Mesenchymal stem cell (in vitro differentiated cells and primary cell): ENCODE results near the gene HOXC13. TPM values are rescaled to one million over a fixed set of nuclear protein-coding genes. Genes with fewer than 3 reads are reported as not detected.
A peak's percentile ranks its signal among the peaks of the same experiment; 100 is the strongest.

Experiments
- DNase-seq: peaks from one replicate; pipeline ENCODE4 v3.0.0-alpha.2; 2013
- H2AFZ ChIP-seq: one replicate; pipeline ENCODE4 v1.6.1; 2013; ENCODE audit warnings: low read depth, mild to moderate bottlenecking, control low read depth, inconsistent platforms, low read length, moderate library complexity
- H2AK5ac ChIP-seq: 2 replicates; pipeline ENCODE4 v1.6.1; 2013; ENCODE audit warnings: low read length, moderate library complexity, mild to moderate bottlenecking, inconsistent platforms; ENCODE audit not compliant: severe bottlenecking
- H2BK120ac ChIP-seq: one replicate; pipeline ENCODE4 v1.6.1; 2013; ENCODE audit warnings: low read depth, mild to moderate bottlenecking, inconsistent platforms, low read length, moderate library complexity
- H2BK12ac ChIP-seq, 2 experiments: one replicate each; pipeline ENCODE4 v1.6.1; 2013; ENCODE audit warnings: inconsistent platforms in 2 of 2, low read length in 2 of 2, mild to moderate bottlenecking in 2 of 2, moderate library complexity in 2 of 2, control low read depth in 1 of 2
- H2BK15ac ChIP-seq: one replicate; pipeline ENCODE4 v1.6.1; 2013; ENCODE audit warnings: mild to moderate bottlenecking, low read depth, inconsistent platforms; ENCODE audit not compliant: poor library complexity, severe bottlenecking
- H2BK5ac ChIP-seq: 2 replicates; pipeline ENCODE4 v1.6.1; 2013; ENCODE audit warnings: low read depth, mild to moderate bottlenecking, low read length, control low read depth, inconsistent platforms; ENCODE audit not compliant: poor library complexity, severe bottlenecking
- H3K14ac ChIP-seq, 2 experiments: one replicate each; pipeline ENCODE4 v1.6.1; 2013; ENCODE audit warnings: inconsistent platforms in 2 of 2, low read length in 2 of 2, control low read depth in 1 of 2, mild to moderate bottlenecking in 1 of 2, moderate library complexity in 1 of 2
- H3K18ac ChIP-seq, 2 experiments: one replicate each; pipeline ENCODE4 v1.6.1; 2013; ENCODE audit warnings: inconsistent platforms in 2 of 2, low read length in 2 of 2, control low read depth in 1 of 2, low read depth in 1 of 2, mild to moderate bottlenecking in 1 of 2
- H3K23ac ChIP-seq, 2 experiments: one replicate each; pipeline ENCODE4 v1.6.1; 2013; ENCODE audit warnings: inconsistent platforms in 2 of 2, low read length in 2 of 2, mild to moderate bottlenecking in 2 of 2, moderate library complexity in 2 of 2, control low read depth in 1 of 2
- H3K27ac ChIP-seq: 2 replicates; pipeline ENCODE4 v1.5.1; 2013; ENCODE audit warnings: mild to moderate bottlenecking, moderate library complexity, low read length, control low read depth, inconsistent platforms; ENCODE audit not compliant: poor library complexity, severe bottlenecking
- H3K27me3 ChIP-seq, 2 experiments: 2 replicates each; pipeline versions ENCODE4 v1.6.1 to v1.7.0; 2013; ENCODE audit warnings: low read length in 2 of 2, mild to moderate bottlenecking in 2 of 2, moderate library complexity in 2 of 2, control low read depth in 1 of 2, inconsistent platforms in 1 of 2; ENCODE audit not compliant: control insufficient read depth in 1 of 2, insufficient read depth in 1 of 2
- H3K36me3 ChIP-seq, 2 experiments: 2 replicates each; pipeline versions ENCODE4 v1.6.1 to v1.7.0; 2013; ENCODE audit warnings: low read length in 2 of 2, control low read depth in 1 of 2, inconsistent platforms in 1 of 2, low read depth in 1 of 2, mild to moderate bottlenecking in 1 of 2; ENCODE audit not compliant: insufficient read depth in 2 of 2, control insufficient read depth in 1 of 2
- H3K4ac ChIP-seq, 2 experiments: one replicate each; pipeline ENCODE4 v1.6.1; 2013; ENCODE audit warnings: inconsistent platforms in 2 of 2, low read length in 2 of 2, mild to moderate bottlenecking in 2 of 2, moderate library complexity in 2 of 2, control low read depth in 1 of 2, low read depth in 1 of 2
- H3K4me1 ChIP-seq: 2 replicates; pipeline ENCODE4 v1.6.1; 2013; ENCODE audit warnings: low read depth, low read length, control low read depth; ENCODE audit not compliant: control insufficient read depth, insufficient read depth
- H3K4me2 ChIP-seq: 2 replicates; pipeline ENCODE4 v1.6.1; 2013; ENCODE audit warnings: low read length, mild to moderate bottlenecking, inconsistent platforms; ENCODE audit not compliant: poor library complexity, severe bottlenecking
- H3K4me3 ChIP-seq, 2 experiments: 2 replicates each; pipeline versions ENCODE4 v1.5.1 to v1.7.0; 2013; ENCODE audit warnings: low read length in 2 of 2, mild to moderate bottlenecking in 2 of 2, control low read depth in 1 of 2, low read depth in 1 of 2; ENCODE audit not compliant: insufficient read depth in 1 of 2
- H3K79me1 ChIP-seq: replicated peaks from 2 replicates; pipeline ENCODE4 v1.6.1; 2013; ENCODE audit warnings: mild to moderate bottlenecking, control low read depth, low read length, inconsistent platforms; ENCODE audit not compliant: poor library complexity, severe bottlenecking
- H3K9ac ChIP-seq: 2 replicates; pipeline ENCODE4 v1.7.0; 2013; ENCODE audit warnings: mild to moderate bottlenecking, low read length, moderate library complexity
- H3K9me3 ChIP-seq: 2 replicates; pipeline ENCODE4 v1.7.0; 2013; ENCODE audit warnings: mild to moderate bottlenecking, low read length; ENCODE audit not compliant: control insufficient read depth
- H4K8ac ChIP-seq: one replicate; pipeline ENCODE4 v1.6.1; 2013; ENCODE audit warnings: inconsistent platforms, mild to moderate bottlenecking, low read length, moderate library complexity
- H4K91ac ChIP-seq: one replicate; pipeline ENCODE4 v1.6.1; 2013; ENCODE audit warnings: mild to moderate bottlenecking, low read length, inconsistent platforms
- WGBS: methylation state at CpG from one replicate; pipeline ENCODE4 v1.1.7; 2013; ENCODE audit warnings: mixed read lengths; 5-methylcytosine and 5-hydroxymethylcytosine counted together
- polyA plus RNA-seq, 2 experiments: library from polyadenylated mRNA; stranded (reverse); fragments of 200-250 nt; gene quantifications; one replicate each; pipeline ENCODE4 v1.2.3, GENCODE V29; 2013

HOXC13 gene, protein sequence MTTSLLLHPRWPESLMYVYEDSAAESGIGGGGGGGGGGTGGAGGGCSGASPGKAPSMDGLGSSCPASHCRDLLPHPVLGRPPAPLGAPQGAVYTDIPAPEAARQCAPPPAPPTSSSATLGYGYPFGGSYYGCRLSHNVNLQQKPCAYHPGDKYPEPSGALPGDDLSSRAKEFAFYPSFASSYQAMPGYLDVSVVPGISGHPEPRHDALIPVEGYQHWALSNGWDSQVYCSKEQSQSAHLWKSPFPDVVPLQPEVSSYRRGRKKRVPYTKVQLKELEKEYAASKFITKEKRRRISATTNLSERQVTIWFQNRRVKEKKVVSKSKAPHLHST
- not detected for polyA plus RNA-seq (2013, experiment 1 of 2)
- polyA plus RNA-seq (2013, experiment 2 of 2) = not detected

DNA sequence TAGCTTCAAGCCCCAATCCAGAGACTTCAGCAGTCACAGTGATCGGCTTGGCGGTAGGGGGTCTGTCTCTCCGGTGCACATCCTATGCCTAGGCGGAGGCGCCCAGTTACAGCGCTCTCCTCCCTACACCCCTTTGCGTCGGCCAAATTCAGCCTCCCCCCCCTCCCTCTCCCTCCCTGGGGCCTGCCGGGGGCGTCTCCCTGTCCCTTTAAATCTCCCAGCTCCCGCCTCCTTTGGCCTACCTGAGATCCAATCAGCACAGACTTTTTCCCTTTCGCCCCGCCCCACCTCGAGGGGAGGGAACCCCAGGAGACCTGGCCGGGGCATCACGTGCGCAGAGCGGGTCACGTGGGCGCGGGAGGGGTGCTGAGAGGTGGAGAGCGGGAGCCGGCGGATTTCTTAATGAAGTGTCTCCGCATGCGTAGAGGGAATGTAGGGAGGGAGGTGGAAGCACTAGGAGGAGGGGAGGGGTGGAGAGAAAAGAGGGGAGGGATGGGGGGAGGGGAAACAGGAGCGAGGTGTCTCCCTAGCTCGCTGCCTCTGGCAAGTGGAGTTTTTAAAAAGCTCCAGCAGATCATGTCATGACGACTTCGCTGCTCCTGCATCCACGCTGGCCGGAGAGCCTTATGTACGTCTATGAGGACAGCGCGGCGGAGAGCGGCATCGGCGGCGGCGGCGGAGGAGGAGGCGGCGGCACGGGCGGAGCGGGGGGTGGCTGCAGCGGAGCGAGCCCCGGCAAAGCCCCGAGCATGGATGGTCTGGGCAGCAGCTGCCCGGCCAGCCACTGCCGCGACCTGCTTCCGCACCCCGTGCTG is at the start of gene HOXC13:
TSS of gene HOXC13 (plus strand) at position 506 of the 815 bp plus-strand sequence. CDS start at position 582, 76 bp downstream.
- H3K79me1 ChIP-seq = no peaks in the 10 kb centered on the region

DNA sequence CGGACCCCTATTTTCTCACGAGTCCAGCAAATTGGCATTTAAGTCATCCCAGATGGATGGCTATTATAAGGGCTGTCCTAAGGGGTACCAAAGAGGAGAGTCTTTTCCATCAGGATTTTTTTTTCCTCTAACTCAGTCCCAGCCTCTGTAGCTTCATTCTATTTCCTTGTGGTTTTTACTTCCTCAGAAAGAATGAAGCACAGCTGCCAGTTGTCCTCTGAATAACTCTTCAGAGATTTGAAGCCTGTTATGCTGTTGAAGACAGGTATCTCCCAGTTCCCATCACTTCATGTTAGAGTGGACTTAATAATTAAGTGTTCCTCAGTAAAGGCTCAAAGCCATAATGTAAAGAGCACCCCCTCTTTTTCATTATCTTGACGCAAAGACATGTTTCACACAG is 48.5 kb upstream of the HOXC13 start:
- Histone ChIP-seq H2AK5ac (no peak overlapping the region), H3K9ac (no peak overlapping the region), H3K27ac (no peak overlapping the region), H2BK15ac (no peak overlapping the region), H3K23ac (no peak overlapping the region), H3K36me3 (no peaks in the 10 kb centered on the region), H2BK120ac (no peak overlapping the region), H2BK12ac (no peak overlapping the region), H3K9me3 (peaks cover 3% of the 10 kb centered on the region), H3K79me1 (no peaks in the 10 kb centered on the region), H2BK5ac (no peak overlapping the region), H3K4ac (no peak overlapping the region), H3K27me3 (peaks cover 50 to 89% of the 10 kb centered on the region in 2 experiments), H3K14ac (no peak overlapping the region), H3K4me1 (no peaks in the 10 kb centered on the region), H3K18ac (no peak overlapping the region), H4K8ac (no peak overlapping the region), H2AFZ (no peak overlapping the region), H4K91ac (no peak overlapping the region), H3K4me2 (no peak overlapping the region), H3K4me3 (no peak overlapping the region)
- no CpG with 5 or more reads among the region's 3 CpGs for WGBS
- DNase-seq = no peak

More for the DNA sequence above, at the start of gene HOXC13:
- H3K23ac ChIP-seq = peak within 1 kb of the TSS in 1 of 2 experiments; percentile 34
- DNase-seq = peak; percentile 25
- no peak within 1 kb of the TSS for H2AFZ ChIP-seq
- H3K14ac ChIP-seq = no peak within 1 kb of the TSS
- no peaks in the 10 kb centered on the region for H3K9me3 ChIP-seq
- H3K18ac ChIP-seq = no peak within 1 kb of the TSS
- H4K91ac ChIP-seq = no peak within 1 kb of the TSS
- WGBS = 5% methylated on average over 43 of the region's 56 CpGs
- peak within 1 kb of the TSS; percentile 17 for H3K4me2 ChIP-seq
- H2BK15ac ChIP-seq = no peak within 1 kb of the TSS
- no peak within 1 kb of the TSS for H3K27ac ChIP-seq
- no peak within 1 kb of the TSS for H2BK120ac ChIP-seq
- H3K4ac ChIP-seq = no peak within 1 kb of the TSS
- peaks cover 0 to 2% of the 10 kb centered on the region in 2 experiments for H3K36me3 ChIP-seq
- no peak within 1 kb of the TSS for H3K4me3 ChIP-seq
- H3K4me1 ChIP-seq = peaks cover 13% of the 10 kb centered on the region
- H2BK12ac ChIP-seq = no peak within 1 kb of the TSS
- no peak within 1 kb of the TSS for H2AK5ac ChIP-seq
- peaks cover 90 to 96% of the 10 kb centered on the region in 2 experiments for H3K27me3 ChIP-seq
- no peak within 1 kb of the TSS for H4K8ac ChIP-seq
- H2BK5ac ChIP-seq = no peak within 1 kb of the TSS
- H3K9ac ChIP-seq = no peak within 1 kb of the TSS

DNA sequence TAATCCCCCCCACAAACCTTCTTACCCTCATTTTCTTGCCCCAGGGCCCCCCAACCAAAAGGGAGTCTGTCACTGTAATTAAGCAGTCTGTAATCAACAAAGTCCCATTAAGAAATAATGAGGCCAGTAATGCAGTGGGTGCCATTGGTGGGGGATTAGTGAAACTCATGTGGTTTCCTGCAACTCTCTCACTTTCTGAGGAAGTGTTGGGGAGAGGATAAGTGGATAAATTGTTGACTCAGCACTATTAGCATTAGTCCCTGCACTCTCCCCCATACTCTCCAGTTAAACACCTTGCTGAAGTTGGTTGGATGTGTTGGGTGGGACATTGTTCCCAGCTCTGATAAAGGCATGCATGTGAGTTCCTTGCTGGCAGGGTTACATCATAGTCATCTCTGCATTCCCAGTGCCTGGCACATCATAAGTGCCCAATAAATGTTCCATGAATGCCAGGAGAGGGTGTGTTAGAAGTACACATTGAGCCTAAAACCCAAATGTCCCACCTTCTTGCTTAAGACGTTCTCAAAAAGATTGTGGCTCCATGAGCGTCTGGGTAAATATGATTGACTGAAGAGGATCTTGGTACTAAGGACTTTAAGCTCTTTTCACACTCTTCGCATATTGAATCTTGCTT is 45.8 kb upstream of the HOXC13 start:
- Histone ChIP-seq H3K4me3 (no peak overlapping the region), H4K8ac (no peak overlapping the region), H3K9ac (no peak overlapping the region), H3K27ac (no peak overlapping the region), H2AK5ac (no peak overlapping the region), H3K4ac (no peak overlapping the region), H3K79me1 (no peaks in the 10 kb centered on the region), H3K36me3 (no peaks in the 10 kb centered on the region), H2BK5ac (no peak overlapping the region), H3K4me1 (no peaks in the 10 kb centered on the region), H3K18ac (no peak overlapping the region), H3K9me3 (peaks cover 7% of the 10 kb centered on the region), H2BK15ac (no peak overlapping the region), H3K27me3 (peaks cover 61 to 90% of the 10 kb centered on the region in 2 experiments), H4K91ac (no peak overlapping the region), H3K14ac (no peak overlapping the region), H3K4me2 (no peak overlapping the region), H2BK120ac (no peak overlapping the region), H2AFZ (no peak overlapping the region), H3K23ac (no peak overlapping the region), H2BK12ac (no peak overlapping the region)
- DNase-seq = no peak
- WGBS = no CpG with 5 or more reads among the region's 3 CpGs

DNA sequence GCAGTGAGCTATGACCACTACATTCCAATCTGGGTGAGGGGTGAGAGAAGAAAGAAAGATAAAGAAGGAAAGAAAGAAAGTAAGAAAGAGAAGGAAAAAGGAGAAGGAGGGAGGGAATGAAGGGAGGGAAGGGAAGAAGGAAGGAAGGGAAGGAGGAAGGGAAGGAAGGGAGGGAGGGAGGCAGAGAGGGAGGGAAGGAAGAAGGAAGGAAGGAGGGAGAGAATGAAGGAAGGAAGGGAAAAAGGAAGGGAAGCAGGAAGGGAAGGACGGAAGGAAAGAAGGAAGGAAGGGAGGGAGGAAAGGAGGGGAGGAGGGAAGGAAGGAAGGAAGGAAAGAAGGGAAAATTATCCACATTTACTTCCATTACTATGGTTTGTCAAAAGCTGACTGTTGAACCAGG is 39.4 kb upstream of the HOXC13 start:
- peaks cover 4% of the 10 kb centered on the region for H3K9me3 ChIP-seq
- H3K79me1 ChIP-seq = no peaks in the 10 kb centered on the region
- no peak overlapping the region for H2BK12ac ChIP-seq
- no peak overlapping the region for H4K91ac ChIP-seq
- no CpG with 5 or more reads among the region's 1 CpG for WGBS
- no peak overlapping the region for H3K27ac ChIP-seq
- no peak overlapping the region for H2AFZ ChIP-seq
- no peaks in the 10 kb centered on the region for H3K36me3 ChIP-seq
- H3K18ac ChIP-seq = no peak overlapping the region
- H3K9ac ChIP-seq = no peak overlapping the region
- no peaks in the 10 kb centered on the region for H3K4me1 ChIP-seq
- H3K4me2 ChIP-seq = no peak overlapping the region
- no peak overlapping the region for H4K8ac ChIP-seq
- DNase-seq = no peak
- H3K27me3 ChIP-seq = peaks cover 52 to 79% of the 10 kb centered on the region in 2 experiments
- H3K4ac ChIP-seq = no peak overlapping the region
- no peak overlapping the region for H2BK15ac ChIP-seq
- H2BK5ac ChIP-seq = no peak overlapping the region
- no peak overlapping the region for H2BK120ac ChIP-seq
- H3K4me3 ChIP-seq = no peak overlapping the region
- no peak overlapping the region for H2AK5ac ChIP-seq
- H3K14ac ChIP-seq = no peak overlapping the region
- H3K23ac ChIP-seq = no peak overlapping the region
